Hepatocyte (in vitro differentiated cells): ENCODE data around the gene NOTUM. TPM values are rescaled to one million over a fixed set of nuclear protein-coding genes. Genes with fewer than 3 reads are reported as not detected.
A peak's percentile ranks its signal among the peaks of the same experiment; 100 is the strongest.

Source experiments
- DNase-seq: peaks from one replicate; pipeline ENCODE4 v3.0.0-alpha.2; 2016; ENCODE audit warnings: low spot score
- H2AFZ ChIP-seq: fragments of 200-600 bp; sonication (generic); 2 replicates; pipeline ENCODE4 v1.6.0; 2016; ENCODE audit warnings: antibody characterized with exemption, mild to moderate bottlenecking
- H3K27ac ChIP-seq: fragments of 200-600 bp; sonication (generic); 2 replicates; pipeline ENCODE4 v1.5.1; 2016; ENCODE audit warnings: mild to moderate bottlenecking
- H3K27me3 ChIP-seq: fragments of 200-600 bp; sonication (generic); 2 replicates; pipeline ENCODE4 v1.6.1; 2016
- H3K36me3 ChIP-seq: fragments of 200-600 bp; sonication (generic); replicated peaks from 2 replicates; pipeline ENCODE4 v1.5.1; 2016; ENCODE audit warnings: low read depth; ENCODE audit not compliant: insufficient read depth
- H3K4me1 ChIP-seq: fragments of 200-600 bp; sonication (generic); 2 replicates; pipeline ENCODE4 v1.5.1; 2016; ENCODE audit warnings: mild to moderate bottlenecking, moderate library complexity; ENCODE audit not compliant: insufficient read depth
- H3K4me2 ChIP-seq: fragments of 200-600 bp; sonication (generic); 2 replicates; pipeline ENCODE4 v1.6.0; 2016
- H3K4me3 ChIP-seq: fragments of 200-600 bp; sonication (generic); 2 replicates; pipeline ENCODE4 v1.5.1; 2016; ENCODE audit warnings: mild to moderate bottlenecking
- H3K79me2 ChIP-seq: fragments of 200-600 bp; sonication (generic); 2 replicates; pipeline ENCODE4 v1.6.0; 2017; ENCODE audit warnings: mild to moderate bottlenecking
- H3K9me2 ChIP-seq: fragments of 200-600 bp; sonication (generic); replicated peaks from 2 replicates; pipeline ENCODE4 v1.6.0; 2017; ENCODE audit warnings: mild to moderate bottlenecking; ENCODE audit not compliant: insufficient read depth
- H3K9me3 ChIP-seq: fragments of 200-600 bp; sonication (generic); 2 replicates; pipeline ENCODE4 v1.5.1; 2016; ENCODE audit warnings: low read depth, mild to moderate bottlenecking
- H4K20me1 ChIP-seq: fragments of 200-600 bp; sonication (generic); 2 replicates; pipeline ENCODE4 v1.6.0; 2016; ENCODE audit warnings: mild to moderate bottlenecking; ENCODE audit not compliant: insufficient read depth, poor library complexity, severe bottlenecking
- CTCF ChIP-seq: fragments of 200-600 bp; sonication (generic); IDR thresholded peaks from 2 replicates; pipeline ENCODE4 v1.5.1; 2016; ENCODE audit warnings: antibody characterized with exemption, mild to moderate bottlenecking; ENCODE audit not compliant: poor library complexity
- EZH2 ChIP-seq: fragments of 200-600 bp; sonication (generic); IDR thresholded peaks from 2 replicates; pipeline ENCODE4 v1.6.1; 2016; ENCODE audit warnings: antibody characterized with exemption, mild to moderate bottlenecking, borderline replicate concordance
- EZH2phosphoT487 ChIP-seq: fragments of 200-600 bp; sonication (generic); IDR thresholded peaks from one replicate; pipeline ENCODE4 v1.6.1; 2018; ENCODE audit warnings: antibody characterized with exemption, mild to moderate bottlenecking, low read depth, moderate library complexity; ENCODE audit not compliant: unreplicated experiment, severe bottlenecking
- WGBS: methylation state at CpG from one replicate; pipeline ENCODE4 v1.1.6; 2016; ENCODE audit warnings: low lambda C conversion rate; ENCODE audit errors: missing lambda C conversion rate; 5-methylcytosine and 5-hydroxymethylcytosine counted together
- polyA plus RNA-seq: library from polyadenylated mRNA; unstranded; fragments of >200 nt; fragmentation: Nextera tagmentation; extraction: Ambion mirVana; gene quantifications from 2 replicates; pipeline ENCODE4 v1.2.1, GENCODE V29; 2016
- total RNA-seq: library from RNA; depleted of rRNA; stranded (reverse); fragments of >200 nt; gene quantifications from 2 replicates; pipeline ENCODE4 v1.2.3, GENCODE V29; 2014

The NOTUM gene
- total and polyA plus RNA-seq, 2 experiments from 2014 or later: 1.0 to 4.7 TPM

GRCh38 chr17:81928544-81929252, 32.3 kb downstream of the NOTUM start:
- H3K27ac ChIP-seq: peak overlapping the region; percentile 68
- peak overlapping the region; percentile 24 for H3K4me3 ChIP-seq
- H3K4me1 ChIP-seq: peaks cover 38% of the 10 kb centered on the region
- H2AFZ ChIP-seq: peak overlapping the region; percentile 60
- H3K9me2 ChIP-seq: no peaks in the 10 kb centered on the region
- no peaks in the 10 kb centered on the region for H3K27me3 ChIP-seq
- peak; percentile 46 for DNase-seq
- H3K36me3 ChIP-seq: no peaks in the 10 kb centered on the region
- H4K20me1 ChIP-seq: peaks cover 26% of the 10 kb centered on the region
- peak overlapping the region; percentile 98 for H3K4me2 ChIP-seq
- peaks cover 30% of the 10 kb centered on the region for H3K79me2 ChIP-seq
- H3K9me3 ChIP-seq: no peaks in the 10 kb centered on the region
- TF ChIP-seq CTCF (no peak), EZH2phosphoT487 (no peak), EZH2 (no peak)
- WGBS: 27% methylated on average over 41 of the region's 44 CpGs

GRCh38 chr17:81927653-81928543, 33.1 kb downstream of the NOTUM start, which contains the start of gene MAFG:
Gene MAFG (minus strand): TSS chr17:81927735. CDS start chr17:81923185, 4,550 bp downstream.
- Histone ChIP-seq H2AFZ (peak within 1 kb of the TSS; percentile 60), H3K79me2 (peaks cover 36% of the 10 kb centered on the region), H3K4me3 (peak within 1 kb of the TSS; percentile 54), H3K27me3 (no peaks in the 10 kb centered on the region), H3K9me3 (no peaks in the 10 kb centered on the region), H4K20me1 (peaks cover 30% of the 10 kb centered on the region), H3K9me2 (no peaks in the 10 kb centered on the region), H3K4me2 (peak within 1 kb of the TSS; percentile 98), H3K36me3 (no peaks in the 10 kb centered on the region), H3K27ac (peak within 1 kb of the TSS; percentile 97), H3K4me1 (peaks cover 45% of the 10 kb centered on the region)
- 2% methylated on average over 87 of the region's 98 CpGs for WGBS
- DNase-seq: peak; percentile 99
- TF ChIP-seq EZH2: no peak
- no peak for TF ChIP-seq EZH2phosphoT487
- peak; percentile 47 for TF ChIP-seq CTCF

- Histone ChIP-seq H3K4me2 (peak overlapping the region; percentile 83), H4K20me1 (peaks cover 37% of the 10 kb centered on the region), H2AFZ (no peak overlapping the region), H3K4me3 (peak overlapping the region; percentile 54), H3K36me3 (no peaks in the 10 kb centered on the region), H3K27ac (peak overlapping the region; percentile 97), H3K79me2 (peaks cover 43% of the 10 kb centered on the region), H3K9me3 (no peaks in the 10 kb centered on the region), H3K9me2 (no peaks in the 10 kb centered on the region), H3K27me3 (no peaks in the 10 kb centered on the region), H3K4me1 (peaks cover 46% of the 10 kb centered on the region)
- no peak for TF ChIP-seq EZH2phosphoT487
- no peak for TF ChIP-seq CTCF
- no peak for TF ChIP-seq EZH2
- no peak for DNase-seq
- 2% methylated on average over 20 of the region's 78 CpGs for WGBS
These were observed 33.8 kb downstream of the NOTUM start for GRCh38 chr17:81927152-81927652.
